Left colon (tissue), 2 donors: ENCODE measurements around the gene CCT4. TPM values are rescaled to one million over a fixed set of nuclear protein-coding genes. Genes with fewer than 3 reads are reported as not detected.
"Not testable (repeated sequence)": the region's sequence is repeated elsewhere in the genome, so short reads cannot be mapped to it uniquely, and the experiment has no call there.

Source experiments
- ATAC-seq: fragments of 200-7000 bp; cut with Tn5 transposase; one replicate; pipeline ENCODE4 v1.9.1; 2020; ENCODE audit warnings: mild to moderate bottlenecking, moderate library complexity
- DNase-seq, 2 donors: peaks; one replicate each; pipeline ENCODE4 v3.0.0-alpha.2; 2020
- intact Hi-C, 2 donors: fragments of 100-400 bp; cut with DNase I in 1 of 2; cut with micrococcal nuclease in 1 of 2; formaldehyde crosslinking; loops; one replicate each; pipeline versions ENCODE4 v1.11.2 to v1.14.0; 2022; cut with DNase I, micrococcal nuclease
- total RNA-seq, 2 donors: library from RNA; stranded (reverse); fragmentation: NEBNext Ultra II Directional; extraction: Animal tissue kit (Norgen Biotek cat#: 25700); gene quantifications; one replicate each; pipeline ENCODE4 v1.2.1, GENCODE V29; 2021
- donor health status: DM: no; HTN: no; CAD: no.
- donor health status: DM: yes; HTN: yes; CAD: no.

Gene CCT4
- total RNA-seq, 2 donors from 2014 or later = 62.9 to 69.6 TPM

DNA sequence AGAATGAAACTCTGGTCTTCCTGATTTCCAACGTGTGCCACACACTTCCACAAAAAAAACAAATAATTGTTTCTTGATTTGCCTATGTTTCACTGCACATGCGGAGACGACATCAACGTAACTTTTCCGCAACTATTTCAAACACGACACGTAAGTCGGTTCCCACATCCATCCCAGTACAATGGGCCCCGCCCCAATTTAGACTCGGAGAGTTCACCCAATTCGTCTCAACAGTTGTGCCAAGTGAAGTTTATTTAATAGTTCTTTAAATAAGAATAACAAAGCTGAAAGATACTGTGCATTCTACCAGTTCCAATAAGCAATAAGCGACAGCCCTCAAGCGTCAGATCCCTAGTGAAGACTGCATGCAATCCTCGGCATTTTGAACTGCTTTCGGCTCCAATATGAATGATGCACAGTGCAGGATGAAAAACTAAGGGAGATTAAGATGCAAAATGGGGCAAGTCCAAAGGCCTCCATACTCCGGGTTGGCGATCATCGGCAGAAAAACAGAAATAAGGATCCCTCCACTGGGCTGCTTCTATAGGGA lies 664 bp downstream of the CCT4 start:
- intact Hi-C loops = no loop called here
- ATAC-seq = peak; percentile 8
- DNase-seq = peak in 1 of 2 donors; percentile 28

DNA sequence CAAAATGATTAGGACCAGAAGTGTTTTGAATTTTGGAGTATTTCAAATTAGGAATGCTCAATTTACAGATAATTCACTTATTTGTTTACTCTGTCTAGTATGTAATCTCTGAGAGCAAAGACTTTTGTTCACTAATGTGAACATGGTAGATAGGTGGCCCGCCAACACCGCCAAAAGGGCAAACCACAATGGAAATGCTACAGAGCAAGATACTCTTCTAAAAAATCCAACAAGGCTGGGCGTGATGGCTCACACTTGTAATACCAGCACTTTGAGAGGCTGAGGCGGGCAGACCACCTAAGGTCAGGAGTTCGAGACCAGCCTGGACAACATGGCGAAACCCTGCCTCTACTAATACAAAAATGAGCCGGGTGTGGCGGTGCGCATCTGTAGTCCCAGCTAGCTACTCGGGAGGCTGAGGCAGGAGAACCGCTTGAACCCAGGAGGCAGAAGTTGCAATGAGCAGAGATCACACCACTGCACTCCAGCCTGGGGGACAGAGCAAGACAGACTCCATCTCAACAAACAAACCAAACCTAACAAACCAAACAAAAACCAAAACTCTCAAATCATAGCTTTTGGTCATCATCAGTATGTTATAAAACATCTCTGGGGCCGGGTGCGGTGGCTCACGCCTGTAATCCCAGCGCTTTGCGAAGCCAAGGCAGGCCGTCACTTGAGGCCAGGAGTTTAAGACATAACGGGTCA lies 2.4 kb downstream of the CCT4 start:
- ATAC-seq (no peak), DNase-seq (no peak)
- intact Hi-C loops = no loop called here

DNA sequence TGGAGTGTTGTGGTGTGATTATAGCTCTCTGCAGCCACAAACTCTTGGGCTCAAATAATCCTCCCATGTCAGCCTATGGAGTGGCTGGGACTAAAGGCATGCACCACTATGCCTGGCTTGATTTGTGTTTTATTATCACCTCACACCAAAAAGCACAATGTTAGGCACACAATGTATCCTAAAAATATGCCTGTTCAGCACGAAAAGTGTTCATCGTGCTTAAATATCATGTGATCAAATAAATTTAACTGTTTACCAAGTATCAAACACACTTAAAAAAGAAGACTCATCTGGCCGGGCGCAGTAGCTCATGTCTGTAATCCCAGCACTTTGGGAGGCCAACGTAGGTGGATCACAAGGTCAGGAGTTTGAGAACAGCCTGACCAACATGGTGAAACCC lies 5.6 kb downstream of the CCT4 start:
- intact Hi-C loops = no loop called here
- no peak for ATAC-seq
- no peak for DNase-seq

DNA sequence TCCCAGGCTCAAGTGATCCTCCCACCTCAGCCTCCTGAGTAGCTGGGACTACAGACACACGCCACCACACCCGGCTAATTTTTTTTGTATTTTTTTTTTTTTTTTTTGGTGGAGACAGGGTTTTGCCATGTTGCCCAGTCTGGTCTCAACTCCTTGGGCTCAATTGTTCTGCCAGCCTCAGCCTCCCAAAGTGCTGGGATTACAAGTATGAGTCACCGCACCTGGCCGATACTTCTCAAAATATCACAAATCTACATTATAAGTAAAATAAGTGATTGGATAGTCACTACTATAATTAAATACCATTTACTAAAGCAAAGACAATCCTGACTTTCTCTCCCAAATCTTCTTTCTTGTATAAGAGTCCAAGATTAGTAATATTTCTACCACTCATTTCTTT lies 9.1 kb downstream of the CCT4 start:
- DNase-seq, intact Hi-C loops, ATAC-seq: not testable (repeated sequence)

DNA sequence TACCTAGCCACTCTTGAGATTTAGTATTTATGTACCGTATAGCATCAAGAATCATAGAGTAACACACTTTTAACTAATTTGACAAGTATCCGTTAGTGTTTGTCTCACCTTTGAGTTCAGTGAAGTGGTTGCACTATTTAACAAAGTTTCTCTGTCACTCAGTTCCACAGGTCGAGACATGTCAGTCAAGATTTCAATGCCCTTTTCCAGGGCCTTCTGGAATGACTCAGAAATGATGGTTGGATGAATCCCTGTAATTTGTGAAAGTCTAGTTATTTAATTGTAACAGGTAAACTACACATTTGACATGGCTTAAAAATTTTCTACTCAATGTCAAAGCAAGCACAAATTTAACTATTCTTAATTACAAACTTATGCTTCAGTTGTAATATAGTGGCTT lies 9.7 kb downstream of the CCT4 start:
- DNase-seq (no peak), ATAC-seq (no peak)
- intact Hi-C loops = no loop called here

DNA sequence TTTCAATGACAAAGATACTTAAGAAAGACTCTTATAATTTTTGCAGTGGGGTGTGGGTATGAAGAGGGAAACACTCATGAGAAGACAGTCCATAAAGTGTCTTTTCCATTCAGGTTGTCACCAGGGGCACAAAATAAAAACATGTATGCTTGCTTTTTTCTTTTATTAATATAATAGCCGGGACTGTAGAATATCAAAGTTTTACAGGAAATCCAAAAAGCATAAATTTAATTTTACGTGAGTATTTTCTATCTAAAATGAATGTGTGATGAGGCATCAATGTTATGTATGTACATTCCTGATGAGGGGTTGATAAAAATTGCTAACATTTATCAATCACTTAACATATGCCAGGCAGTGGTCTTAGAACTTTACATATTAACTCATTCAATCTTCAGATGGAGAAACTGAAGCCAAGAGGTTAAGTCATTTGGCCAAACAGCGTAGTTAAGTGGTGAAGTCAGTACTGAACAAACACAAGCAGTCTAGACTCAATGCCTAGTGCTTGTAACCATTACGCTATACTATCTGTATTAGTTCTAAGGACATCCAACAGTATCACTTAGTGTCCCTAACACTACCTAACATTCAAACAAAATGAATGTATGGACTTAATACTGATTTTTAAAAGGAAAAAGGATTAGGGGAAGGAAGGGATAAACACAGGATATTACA lies 10.7 kb downstream of the CCT4 start:
- DNase-seq = no peak
- ATAC-seq = no peak
- intact Hi-C loops = no loop called here

DNA sequence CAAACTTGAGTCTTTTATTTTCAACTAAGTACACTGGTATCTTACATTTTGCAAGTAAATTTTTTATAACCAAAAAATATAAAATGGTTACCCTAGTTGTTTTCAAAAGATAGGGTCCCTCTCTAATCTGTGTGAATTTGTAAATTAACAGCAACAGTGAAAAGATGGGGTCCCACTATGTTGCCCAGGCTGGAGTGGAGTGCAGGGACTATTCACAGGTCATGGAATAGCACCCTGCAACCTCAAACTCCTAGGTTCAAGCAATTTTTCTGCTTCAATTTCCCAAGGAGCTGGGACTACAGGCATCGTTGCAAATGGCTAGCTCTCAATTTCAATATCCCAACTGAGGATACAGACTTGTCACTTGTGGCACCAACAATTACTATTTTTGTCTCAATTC lies 12.1 kb downstream of the CCT4 start:
- intact Hi-C loops = no loop called here
- DNase-seq = no peak
- no peak for ATAC-seq

GRCh38 chr2:61866482-61867089 lies 21.9 kb downstream of the CCT4 start:
- intact Hi-C loops, DNase-seq, ATAC-seq: not testable (repeated sequence)

DNA sequence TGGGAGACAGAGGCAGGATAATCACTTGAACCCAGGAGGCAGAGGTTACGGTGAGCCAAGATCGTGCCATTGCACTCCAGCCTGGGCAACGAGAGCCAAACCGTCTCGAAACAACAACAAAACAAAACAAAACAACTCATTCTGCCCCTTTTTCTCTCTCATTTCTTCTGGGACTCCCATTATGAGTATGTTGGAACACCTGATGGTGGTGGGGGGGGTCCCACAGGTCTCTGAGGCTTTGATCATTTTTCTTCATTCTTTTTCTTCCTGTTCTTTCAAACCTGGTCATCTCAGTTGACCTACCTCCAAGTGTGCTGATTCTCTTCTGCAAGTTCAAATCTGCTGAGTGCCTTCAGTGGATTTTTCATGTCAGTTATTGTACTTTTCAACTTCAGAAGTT lies 26.4 kb downstream of the CCT4 start:
- no peak for ATAC-seq
- no peak for DNase-seq
- intact Hi-C loops = no loop called here

- intact Hi-C loops = no loop called here
- no peak for ATAC-seq
- no peak for DNase-seq
Measured at GRCh38 chr2:61857224-61857623, 31.2 kb downstream of the CCT4 start.

- ATAC-seq = peak; percentile 29
- intact Hi-C loops = no loop called here
- DNase-seq = peak in 1 of 2 donors; percentile 29
Measured at GRCh38 chr2:61855318-61855613, 33.2 kb downstream of the CCT4 start.

GRCh38 chr2:61854564-61855317 lies 33.7 kb downstream of the CCT4 start:
- peak; percentile 92 for ATAC-seq
- peak; percentile 84 to 92 for DNase-seq
- intact Hi-C loops = no loop called here

DNA sequence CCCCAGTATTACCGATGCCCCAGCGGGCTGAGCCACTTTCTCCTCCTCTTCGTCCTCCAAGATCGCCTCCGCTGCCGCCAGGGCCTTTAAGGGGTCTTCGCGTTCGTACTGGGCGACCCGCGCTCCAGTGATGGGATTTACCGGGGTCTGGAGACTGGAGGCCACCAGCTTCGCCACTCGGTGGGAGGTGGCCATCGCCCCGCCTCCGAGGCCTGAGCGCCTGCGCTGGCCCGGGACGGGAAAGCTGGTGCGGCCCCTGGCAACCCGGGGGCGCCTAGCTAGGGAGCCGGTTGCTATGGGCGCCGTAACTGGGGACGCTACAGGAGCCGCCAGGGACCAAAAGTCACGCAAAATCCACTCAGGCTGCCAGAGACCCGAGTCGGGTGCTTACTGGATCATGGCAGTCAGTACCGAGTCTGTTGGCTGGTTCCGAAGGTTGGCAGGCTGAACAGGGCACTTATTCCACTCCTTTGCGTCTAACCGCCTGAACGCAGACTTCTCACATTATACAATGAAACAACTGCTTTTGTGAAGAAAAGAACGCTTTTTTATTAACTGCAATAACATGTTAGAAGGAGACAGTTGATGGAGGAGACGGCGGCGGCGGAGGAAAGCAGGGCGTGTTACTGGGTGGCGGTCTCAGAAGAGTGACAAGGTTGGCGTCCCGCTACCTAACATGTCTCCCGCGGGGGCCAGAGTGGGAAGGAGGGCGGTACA lies 34.5 kb downstream of the CCT4 start, which contains the start of gene FAM161A:
Gene FAM161A (minus strand): TSS at position 214 of the 717 bp plus-strand sequence. CDS start 19 bp downstream, at position 195.
- intact Hi-C loops = no loop called here
- DNase-seq (peak; percentile 87 to 91), ATAC-seq (peak; percentile 81)

- ATAC-seq (peak; percentile 74), DNase-seq (peak; percentile 24 to 80)
- intact Hi-C loops = no loop called here
Measured at GRCh38 chr2:61853086-61853846, 35.2 kb downstream of the CCT4 start.

DNA sequence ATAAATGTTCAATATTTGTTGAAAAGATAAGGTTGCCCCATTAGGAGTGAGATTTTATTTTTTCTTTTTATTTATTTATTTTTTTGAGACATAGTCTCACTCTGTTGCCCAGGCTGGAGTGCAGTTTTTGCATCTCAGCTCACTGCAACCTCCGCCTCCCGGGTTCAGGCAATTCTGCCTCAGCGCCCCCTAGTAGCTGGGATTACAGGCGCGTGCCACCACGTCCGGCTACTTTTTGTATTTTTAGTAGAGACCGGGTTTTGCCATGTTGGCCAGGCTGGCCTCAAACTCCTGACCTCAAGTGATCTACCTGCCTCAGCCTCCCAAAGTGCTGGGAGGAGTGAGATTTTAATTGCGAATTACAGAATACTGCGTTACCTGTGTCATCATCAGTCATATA lies 37.2 kb downstream of the CCT4 start:
- DNase-seq, ATAC-seq, intact Hi-C loops: not testable (repeated sequence)

DNA sequence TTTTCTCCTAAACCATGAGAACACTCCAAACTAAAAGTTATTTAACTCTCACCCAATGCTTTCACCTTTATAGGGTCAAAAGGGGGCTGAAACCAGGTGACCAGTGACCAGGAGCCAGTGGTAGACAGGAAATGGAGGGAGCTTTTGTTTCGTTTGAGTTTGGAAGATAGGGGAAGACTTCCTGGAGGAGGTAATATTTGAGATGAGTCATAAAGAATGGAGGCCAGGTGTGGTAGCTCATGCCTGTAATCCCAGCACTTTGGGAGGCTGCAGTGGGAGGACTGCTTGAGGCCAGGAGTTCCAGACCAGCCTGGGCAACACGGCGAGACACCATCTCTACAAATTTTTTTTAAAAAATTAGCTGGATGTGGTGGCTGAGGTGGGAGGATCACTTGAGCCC lies 43.1 kb downstream of the CCT4 start:
- intact Hi-C loops = no loop called here
- no peak for ATAC-seq
- DNase-seq = no peak

DNA sequence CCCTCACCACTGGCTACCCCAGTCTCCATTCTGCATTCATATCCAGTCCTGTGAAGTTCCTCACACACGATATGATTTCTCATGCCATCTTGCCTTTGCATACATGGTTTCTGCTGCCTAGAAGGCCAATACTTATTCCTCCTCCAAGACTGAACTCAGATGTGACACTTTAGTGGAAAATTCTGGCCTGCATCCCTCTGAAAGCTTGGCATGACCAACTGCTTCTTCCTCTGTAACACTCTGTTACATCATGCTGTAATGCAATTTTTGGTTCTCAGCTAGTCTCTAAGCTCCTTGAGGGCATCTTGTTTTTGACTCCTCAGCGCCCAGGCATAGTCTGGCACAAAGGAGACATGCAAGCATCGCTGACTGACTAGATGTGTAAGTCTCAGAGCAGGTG lies 47.2 kb downstream of the CCT4 start:
- DNase-seq (no peak), ATAC-seq (no peak)
- intact Hi-C loops = no loop called here

GRCh38 chr2:61834893-61835292 lies 53.6 kb downstream of the CCT4 start:
- ATAC-seq = no peak
- intact Hi-C loops = no loop called here
- DNase-seq = no peak
